HG03432 (cell line): ENCODE data around the gene ARL8A.
"Not testable (repeated sequence)": the region's sequence is repeated elsewhere in the genome, so short reads cannot be mapped to it uniquely, and the experiment has no call there.

ENCODE experiments used
- ATAC-seq: cut with Tn5 transposase; IDR thresholded peaks from one replicate; pipeline ENCODE4 v1.9.1; 2021; ENCODE audit warnings: mild to moderate bottlenecking, moderate library complexity; ENCODE audit not compliant: unreplicated experiment

The ARL8A gene

GRCh38 chr1:202176949-202177927, 32.7 kb upstream of the ARL8A start:
- no peak for ATAC-seq

- no peak for ATAC-seq
Observed at GRCh38 chr1:202173993-202174392, 29.5 kb upstream of the ARL8A start.

GRCh38 chr1:202172015-202172355, 27.4 kb upstream of the ARL8A start:
- no peak for ATAC-seq

- no peak for ATAC-seq
Observed at GRCh38 chr1:202171292-202172014, 26.9 kb upstream of the ARL8A start.

- no peak for ATAC-seq
Observed at GRCh38 chr1:202170726-202171125, 26.2 kb upstream of the ARL8A start.

- ATAC-seq = no peak
Observed at GRCh38 chr1:202168861-202169260, 24.3 kb upstream of the ARL8A start.

- no peak for ATAC-seq
Observed at GRCh38 chr1:202167708-202168415, 23.3 kb upstream of the ARL8A start.

GRCh38 chr1:202167054-202167453, 22.5 kb upstream of the ARL8A start:
- ATAC-seq = not testable (repeated sequence)

GRCh38 chr1:202165942-202166843, 21.7 kb upstream of the ARL8A start:
- ATAC-seq = no peak

GRCh38 chr1:202165267-202165941, 20.9 kb upstream of the ARL8A start:
- ATAC-seq = no peak

- peak; percentile 59 for ATAC-seq
Observed at GRCh38 chr1:202164271-202165037, 19.9 kb upstream of the ARL8A start.

GRCh38 chr1:202163281-202164270, 19.0 kb upstream of the ARL8A start:
- no peak for ATAC-seq

- ATAC-seq = no peak
Observed at GRCh38 chr1:202162418-202163280, 18.1 kb upstream of the ARL8A start.

GRCh38 chr1:202162047-202162417, 17.5 kb upstream of the ARL8A start:
- no peak for ATAC-seq

GRCh38 chr1:202161151-202162046, 16.9 kb upstream of the ARL8A start:
- no peak for ATAC-seq

GRCh38 chr1:202160377-202160940, 15.9 kb upstream of the ARL8A start, which contains the start of gene PTPN7:
TSS of gene PTPN7 (minus strand) at chr1:202160602. CDS start at chr1:202159402, 1,200 bp downstream.
- peak; percentile 65 for ATAC-seq
